ENCODE results near the gene JAML. TPM values are rescaled to one million over a fixed set of nuclear protein-coding genes. Genes with fewer than 3 reads are reported as not detected.

The JAML gene
- total and polyA plus RNA-seq, 2 of the 4 experiments (the other 2 are of a cell fraction): not detected

GRCh38 chr11:118167906-118168305, 56.9 kb downstream of the JAML start:
- DNase-seq: no peak
- H3K18ac ChIP-seq (ENCODE audit: low read depth, low read length): no peak overlapping the region
- CTCF ChIA-PET: no interaction called here
- in situ Hi-C loops (cut with MboI; ENCODE audit: low sequenced_read_pairs): no loop called here
- no peak overlapping the region for H2AK9ac ChIP-seq (replicated peaks; ENCODE audit: low read depth, low read length, poor library complexity)
- no peaks in the 10 kb centered on the region for H3K79me1 ChIP-seq (ENCODE audit: low read depth in 1 of 2, low read length in 2 of 2)
- H2BK15ac ChIP-seq (ENCODE audit: low read depth, low read length): no peak overlapping the region
- peaks cover 20% of the 10 kb centered on the region for H3K27me3 ChIP-seq (ENCODE audit: control insufficient read depth, insufficient read depth, low read length)
- H4K5ac ChIP-seq (ENCODE audit: low read depth, low read length): no peak overlapping the region
- no peak overlapping the region for H3K4me3 ChIP-seq (ENCODE audit: insufficient read depth, low read depth, low read length)
- H3K9me3 ChIP-seq (ENCODE audit: control insufficient read depth, insufficient read depth, low read length): no peaks in the 10 kb centered on the region
- no peak overlapping the region for H2BK120ac ChIP-seq (ENCODE audit: low read depth, low read length)
- no peaks in the 10 kb centered on the region for H3K4me1 ChIP-seq (ENCODE audit: control insufficient read depth, insufficient read depth, low read length)
- TF ChIP-seq CEBPB (IDR thresholded peaks at IDR 0.05; ENCODE audit: low read depth, low read length) (no peak), POLR2A (IDR thresholded peaks at IDR 0.05; ENCODE audit: low read depth, low read length) (no peak), MAFK (IDR thresholded peaks at IDR 0.05; ENCODE audit: low read depth, low read length) (no peak), BHLHE40 (IDR thresholded peaks at IDR 0.05; ENCODE audit: low read depth, low read length) (no peak), FOS (IDR thresholded peaks at IDR 0.05; ENCODE audit: low read depth, low read length) (no peak), MAZ (IDR thresholded peaks at IDR 0.05; ENCODE audit: borderline replicate concordance, low read depth, low read length) (no peak), MXI1 (IDR thresholded peaks at IDR 0.05; ENCODE audit: borderline replicate concordance, low read depth, low read length) (no peak), SMC3 (IDR thresholded peaks at IDR 0.05; ENCODE audit: low read depth, low read length) (no peak), CHD1 (IDR thresholded peaks at IDR 0.05; ENCODE audit: low read depth, low read length) (no peak), RCOR1 (IDR thresholded peaks at IDR 0.05; ENCODE audit: insufficient replicate concordance, low read length) (no peak), RAD21 (IDR thresholded peaks at IDR 0.05; ENCODE audit: low read length) (no peak), RFX5 (IDR thresholded peaks at IDR 0.05; ENCODE audit: low read depth, low read length) (no peak), NFE2L2 (IDR thresholded peaks at IDR 0.05; ENCODE audit: low read depth, low read length) (no peak)
- TF ChIP-seq, protein P1, sequence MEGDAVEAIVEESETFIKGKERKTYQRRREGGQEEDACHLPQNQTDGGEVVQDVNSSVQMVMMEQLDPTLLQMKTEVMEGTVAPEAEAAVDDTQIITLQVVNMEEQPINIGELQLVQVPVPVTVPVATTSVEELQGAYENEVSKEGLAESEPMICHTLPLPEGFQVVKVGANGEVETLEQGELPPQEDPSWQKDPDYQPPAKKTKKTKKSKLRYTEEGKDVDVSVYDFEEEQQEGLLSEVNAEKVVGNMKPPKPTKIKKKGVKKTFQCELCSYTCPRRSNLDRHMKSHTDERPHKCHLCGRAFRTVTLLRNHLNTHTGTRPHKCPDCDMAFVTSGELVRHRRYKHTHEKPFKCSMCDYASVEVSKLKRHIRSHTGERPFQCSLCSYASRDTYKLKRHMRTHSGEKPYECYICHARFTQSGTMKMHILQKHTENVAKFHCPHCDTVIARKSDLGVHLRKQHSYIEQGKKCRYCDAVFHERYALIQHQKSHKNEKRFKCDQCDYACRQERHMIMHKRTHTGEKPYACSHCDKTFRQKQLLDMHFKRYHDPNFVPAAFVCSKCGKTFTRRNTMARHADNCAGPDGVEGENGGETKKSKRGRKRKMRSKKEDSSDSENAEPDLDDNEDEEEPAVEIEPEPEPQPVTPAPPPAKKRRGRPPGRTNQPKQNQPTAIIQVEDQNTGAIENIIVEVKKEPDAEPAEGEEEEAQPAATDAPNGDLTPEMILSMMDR (conservative IDR thresholded peaks at IDR 0.05; ENCODE audit: low read depth, low read length): no peak
- TF ChIP-seq, protein P2, sequence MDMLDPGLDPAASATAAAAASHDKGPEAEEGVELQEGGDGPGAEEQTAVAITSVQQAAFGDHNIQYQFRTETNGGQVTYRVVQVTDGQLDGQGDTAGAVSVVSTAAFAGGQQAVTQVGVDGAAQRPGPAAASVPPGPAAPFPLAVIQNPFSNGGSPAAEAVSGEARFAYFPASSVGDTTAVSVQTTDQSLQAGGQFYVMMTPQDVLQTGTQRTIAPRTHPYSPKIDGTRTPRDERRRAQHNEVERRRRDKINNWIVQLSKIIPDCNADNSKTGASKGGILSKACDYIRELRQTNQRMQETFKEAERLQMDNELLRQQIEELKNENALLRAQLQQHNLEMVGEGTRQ (IDR thresholded peaks at IDR 0.05; ENCODE audit: low read depth, low read length): no peak
- TF ChIP-seq, protein P3, sequence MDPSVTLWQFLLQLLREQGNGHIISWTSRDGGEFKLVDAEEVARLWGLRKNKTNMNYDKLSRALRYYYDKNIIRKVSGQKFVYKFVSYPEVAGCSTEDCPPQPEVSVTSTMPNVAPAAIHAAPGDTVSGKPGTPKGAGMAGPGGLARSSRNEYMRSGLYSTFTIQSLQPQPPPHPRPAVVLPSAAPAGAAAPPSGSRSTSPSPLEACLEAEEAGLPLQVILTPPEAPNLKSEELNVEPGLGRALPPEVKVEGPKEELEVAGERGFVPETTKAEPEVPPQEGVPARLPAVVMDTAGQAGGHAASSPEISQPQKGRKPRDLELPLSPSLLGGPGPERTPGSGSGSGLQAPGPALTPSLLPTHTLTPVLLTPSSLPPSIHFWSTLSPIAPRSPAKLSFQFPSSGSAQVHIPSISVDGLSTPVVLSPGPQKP (IDR thresholded peaks at IDR 0.05; ENCODE audit: borderline replicate concordance, low read depth, low read length): no peak
- intact Hi-C loops (cut with micrococcal nuclease): no loop called here
- ATAC-seq (ENCODE audit: low read depth): no peak
- WGBS, 2 experiments (ENCODE audit: extremely low coverage in 2 of 2, insufficient read length in 1 of 2): no CpG with 5 or more reads among the region's 12 CpGs
- no peaks in the 10 kb centered on the region for H3K36me3 ChIP-seq (ENCODE audit: control insufficient read depth, insufficient read depth, low read length)
- H4K8ac ChIP-seq (ENCODE audit: low read depth in 2 of 2, low read length in 2 of 2): no peak overlapping the region
- no peak overlapping the region for H3K4ac ChIP-seq (ENCODE audit: low read depth, low read length)
- H3K56ac ChIP-seq (ENCODE audit: extremely low read depth, insufficient read depth, low read length): no peak overlapping the region
- no peak overlapping the region for H3K14ac ChIP-seq (replicated peaks; ENCODE audit: low read depth, low read length)
- H2BK20ac ChIP-seq (ENCODE audit: low read depth, low read length): no peak overlapping the region
- dilution Hi-C loops (cut with HindIII; ENCODE audit: low sequenced_read_pairs, unreplicated experiment): no loop called here
- H2AFZ ChIP-seq (replicated peaks; ENCODE audit: low read length, poor library complexity): no peak overlapping the region
- H3K4me2 ChIP-seq (ENCODE audit: low read depth, low read length): no peak overlapping the region
- no peak overlapping the region for H3K9ac ChIP-seq (ENCODE audit: low read depth, low read length)
- H3K9me1 ChIP-seq (ENCODE audit: insufficient read depth, low read length): no peaks in the 10 kb centered on the region
- no peak overlapping the region for H2AK5ac ChIP-seq (ENCODE audit: low read depth, low read length)
- H3K23ac ChIP-seq (ENCODE audit: low read depth, low read length): no peak overlapping the region
- no TSS peak for BruUV-seq (replicated peaks)
- no peaks in the 10 kb centered on the region for H4K20me1 ChIP-seq (ENCODE audit: insufficient read depth, low read length)
- H3K27ac ChIP-seq (ENCODE audit: insufficient read depth, low read length): no peak overlapping the region
- no peak overlapping the region for H4K91ac ChIP-seq (ENCODE audit: insufficient read depth, low read depth, low read length)
- H2BK5ac ChIP-seq (ENCODE audit: low read depth, low read length, poor library complexity, severe bottlenecking): no peak overlapping the region
- POLR2A ChIA-PET (ENCODE audit: unreplicated experiment): no interaction called here
